SKM-1 (cell line): ENCODE measurements around the gene COX4I2.

Experiments used
- DNase-seq: peaks from one replicate; lab custom pipeline; 2025; ENCODE audit not compliant: unreplicated experiment; lab: John Stamatoyannopoulos, UW

COX4I2 gene

GRCh38 chr20:31693987-31694661 lies 56.4 kb downstream of the COX4I2 start:
- no peak for DNase-seq
